GM06990 (cell line): ENCODE data around the gene AMMECR1L.
"Not testable (repeated sequence)": the region's sequence is repeated elsewhere in the genome, so short reads cannot be mapped to it uniquely, and the experiment has no call there.

Experiments used
- DNase-seq: peaks from one replicate; pipeline ENCODE4 v3.0.0-alpha.2; 2011; ENCODE audit not compliant: insufficient read length; ENCODE audit errors: extremely low read depth
- H3K27me3 ChIP-seq: replicated peaks from 2 replicates; pipeline ENCODE4 v1.6.0; 2011; ENCODE audit warnings: low read length; ENCODE audit not compliant: control insufficient read depth, insufficient read depth
- H3K36me3 ChIP-seq: 2 replicates; pipeline ENCODE4 v1.5.1; 2011; ENCODE audit warnings: low read length; ENCODE audit not compliant: control insufficient read depth, insufficient read depth
- H3K4me3 ChIP-seq: replicated peaks from 2 replicates; pipeline ENCODE4 v1.5.1; 2011; ENCODE audit warnings: low read depth, mild to moderate bottlenecking, control low read depth, low read length
- CTCF ChIP-seq: IDR thresholded peaks from 2 replicates; pipeline ENCODE4 v1.5.1; 2011; ENCODE audit warnings: low read length, control low read depth, mild to moderate bottlenecking, inconsistent platforms; ENCODE audit not compliant: insufficient read depth, poor library complexity, severe bottlenecking

The AMMECR1L gene

GRCh38 chr2:127885780-127886592 lies at the start of gene AMMECR1L:
Gene AMMECR1L, minus strand, starts transcription at chr2:127885956. Its CDS starts 11,722 bp downstream, at chr2:127874234.
- peak within 1 kb of the TSS; percentile 76 for H3K4me3 ChIP-seq
- H3K36me3 ChIP-seq, H3K27me3 ChIP-seq: not testable (repeated sequence)
- DNase-seq, result peak; percentile 82

GRCh38 chr2:127935337-127935736 lies 49.6 kb upstream of the AMMECR1L start:
- no peak for TF ChIP-seq CTCF
- Histone ChIP-seq H3K4me3 (no peak overlapping the region), H3K36me3 (no peaks in the 10 kb centered on the region), H3K27me3 (no peaks in the 10 kb centered on the region)
- no peak for DNase-seq

GRCh38 chr2:127932199-127932876 lies 46.6 kb upstream of the AMMECR1L start:
- Histone ChIP-seq H3K36me3 (no peaks in the 10 kb centered on the region), H3K4me3 (no peak overlapping the region), H3K27me3 (no peaks in the 10 kb centered on the region)
- DNase-seq, result no peak
- no peak for TF ChIP-seq CTCF

GRCh38 chr2:127929449-127929848 lies 43.7 kb upstream of the AMMECR1L start:
- no peaks in the 10 kb centered on the region for H3K36me3 ChIP-seq
- DNase-seq, result no peak
- no peak overlapping the region for H3K4me3 ChIP-seq
- H3K27me3 ChIP-seq, result no peaks in the 10 kb centered on the region
- TF ChIP-seq CTCF, result no peak

GRCh38 chr2:127927384-127927783 lies 41.6 kb upstream of the AMMECR1L start:
- Histone ChIP-seq H3K27me3 (no peaks in the 10 kb centered on the region), H3K4me3 (no peak overlapping the region), H3K36me3 (no peaks in the 10 kb centered on the region)
- DNase-seq, result no peak
- no peak for TF ChIP-seq CTCF

- Histone ChIP-seq H3K27me3 (no peaks in the 10 kb centered on the region), H3K36me3 (no peaks in the 10 kb centered on the region), H3K4me3 (no peak overlapping the region)
- TF ChIP-seq CTCF, result no peak
- DNase-seq, result no peak
These were observed 32.2 kb upstream of the AMMECR1L start for GRCh38 chr2:127917916-127918315.
